ENCODE data around the gene KDM2B.

Gene KDM2B

DNA sequence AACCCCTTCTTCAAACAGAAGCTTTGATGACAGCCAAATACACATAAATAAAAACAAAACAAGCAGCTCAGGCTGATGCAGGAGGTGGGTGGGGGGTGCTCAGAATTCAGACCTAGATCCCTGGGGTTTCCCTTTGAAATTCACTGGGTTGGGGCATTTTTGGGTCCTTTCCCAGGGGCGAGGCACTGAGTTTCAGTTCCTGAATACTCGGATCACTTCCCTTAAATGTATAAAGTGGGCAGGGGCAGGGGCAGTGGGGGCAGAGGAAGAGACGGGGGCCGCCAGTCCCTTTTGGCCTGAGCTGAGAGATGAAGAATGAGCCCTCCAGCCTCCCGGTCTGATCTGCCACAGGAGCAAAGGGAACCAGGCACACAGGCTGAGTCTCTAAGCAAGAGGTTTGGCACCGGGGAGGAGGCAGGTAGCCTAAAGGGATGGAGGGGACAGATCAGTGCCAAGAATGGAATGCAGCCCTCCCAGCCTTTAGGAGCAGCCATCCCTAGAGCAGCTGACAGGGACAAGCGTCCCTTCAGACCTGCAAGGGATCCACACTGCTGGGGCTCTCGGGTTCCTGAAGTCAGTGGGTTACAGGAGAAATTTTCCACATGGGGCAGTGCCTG is 20.3 kb downstream of the KDM2B start:
- no peak for DNase-seq (ENCODE audit: low read depth)
- TF ChIP-seq, protein P1, sequence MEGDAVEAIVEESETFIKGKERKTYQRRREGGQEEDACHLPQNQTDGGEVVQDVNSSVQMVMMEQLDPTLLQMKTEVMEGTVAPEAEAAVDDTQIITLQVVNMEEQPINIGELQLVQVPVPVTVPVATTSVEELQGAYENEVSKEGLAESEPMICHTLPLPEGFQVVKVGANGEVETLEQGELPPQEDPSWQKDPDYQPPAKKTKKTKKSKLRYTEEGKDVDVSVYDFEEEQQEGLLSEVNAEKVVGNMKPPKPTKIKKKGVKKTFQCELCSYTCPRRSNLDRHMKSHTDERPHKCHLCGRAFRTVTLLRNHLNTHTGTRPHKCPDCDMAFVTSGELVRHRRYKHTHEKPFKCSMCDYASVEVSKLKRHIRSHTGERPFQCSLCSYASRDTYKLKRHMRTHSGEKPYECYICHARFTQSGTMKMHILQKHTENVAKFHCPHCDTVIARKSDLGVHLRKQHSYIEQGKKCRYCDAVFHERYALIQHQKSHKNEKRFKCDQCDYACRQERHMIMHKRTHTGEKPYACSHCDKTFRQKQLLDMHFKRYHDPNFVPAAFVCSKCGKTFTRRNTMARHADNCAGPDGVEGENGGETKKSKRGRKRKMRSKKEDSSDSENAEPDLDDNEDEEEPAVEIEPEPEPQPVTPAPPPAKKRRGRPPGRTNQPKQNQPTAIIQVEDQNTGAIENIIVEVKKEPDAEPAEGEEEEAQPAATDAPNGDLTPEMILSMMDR (IDR thresholded peaks at IDR 0.05; ENCODE audit: low read depth, low read length, missing control alignments), result no peak

DNA sequence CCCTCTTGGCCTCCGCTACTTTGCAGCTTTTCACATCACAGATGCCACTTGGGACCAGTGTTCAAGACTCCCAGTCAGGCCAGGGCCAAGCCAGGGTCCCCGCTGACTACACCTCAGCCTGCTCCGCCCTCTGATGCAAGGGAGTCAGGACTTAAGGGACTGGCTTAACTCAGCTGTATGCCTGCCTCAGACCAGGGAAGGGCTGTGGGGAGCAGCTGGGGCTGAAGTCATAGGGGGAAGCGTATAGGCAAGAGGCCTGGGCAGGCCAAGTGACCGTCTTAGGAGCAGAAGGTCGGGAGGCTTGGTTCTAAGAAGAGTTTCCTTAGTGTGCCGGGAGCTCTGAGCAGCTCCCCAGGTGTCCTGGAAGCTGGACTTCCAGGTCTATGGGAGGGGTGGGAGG is 21.9 kb downstream of the KDM2B start:
- TF ChIP-seq, protein P1 (IDR thresholded peaks at IDR 0.05; ENCODE audit: low read depth, low read length, missing control alignments), result no peak
- no peak overlapping the region for H3K4me3 ChIP-seq (ENCODE audit: low read depth, low read length)
- no peak for DNase-seq (ENCODE audit: low read depth)

More for the DNA sequence above, 20.3 kb downstream of the KDM2B start:
- H3K4me3 ChIP-seq (ENCODE audit: low read depth, low read length), result no peak overlapping the region

DNA sequence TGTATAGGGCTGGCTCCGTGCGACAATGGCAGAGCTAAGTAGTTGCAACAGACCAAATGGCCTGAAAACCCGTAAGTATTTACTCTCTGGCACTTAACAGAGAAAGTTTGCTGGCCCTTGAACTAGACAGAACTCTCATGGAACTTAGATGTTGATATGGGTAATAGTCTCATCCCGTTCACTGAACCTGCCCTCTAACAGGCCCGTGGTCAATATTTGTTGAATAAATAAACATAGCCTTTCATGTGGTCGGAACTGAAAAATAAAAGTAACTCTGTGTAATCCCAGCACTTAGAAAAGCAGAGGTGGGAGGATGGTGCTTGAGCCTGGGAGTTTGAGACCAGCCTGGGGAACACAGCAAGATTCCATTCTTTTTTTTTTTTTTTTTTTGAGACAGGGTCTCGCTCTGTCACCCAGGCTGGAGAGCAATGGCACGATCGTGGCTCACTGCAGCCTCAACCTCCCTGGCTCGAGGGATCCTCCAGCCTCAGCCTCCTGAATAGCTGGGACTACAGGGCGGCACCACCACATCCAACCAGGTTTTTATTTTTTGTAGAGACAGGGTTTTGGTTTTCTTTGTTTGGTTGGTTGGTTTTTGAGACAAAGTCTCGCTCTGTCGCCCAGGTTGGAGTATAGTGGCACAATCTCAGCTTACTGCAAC is 29.7 kb downstream of the KDM2B start:
- no peak overlapping the region for H3K4me3 ChIP-seq (ENCODE audit: low read depth, low read length)
- TF ChIP-seq, protein P1 (IDR thresholded peaks at IDR 0.05; ENCODE audit: low read depth, low read length, missing control alignments), result no peak
- no peak for DNase-seq (ENCODE audit: low read depth)

DNA sequence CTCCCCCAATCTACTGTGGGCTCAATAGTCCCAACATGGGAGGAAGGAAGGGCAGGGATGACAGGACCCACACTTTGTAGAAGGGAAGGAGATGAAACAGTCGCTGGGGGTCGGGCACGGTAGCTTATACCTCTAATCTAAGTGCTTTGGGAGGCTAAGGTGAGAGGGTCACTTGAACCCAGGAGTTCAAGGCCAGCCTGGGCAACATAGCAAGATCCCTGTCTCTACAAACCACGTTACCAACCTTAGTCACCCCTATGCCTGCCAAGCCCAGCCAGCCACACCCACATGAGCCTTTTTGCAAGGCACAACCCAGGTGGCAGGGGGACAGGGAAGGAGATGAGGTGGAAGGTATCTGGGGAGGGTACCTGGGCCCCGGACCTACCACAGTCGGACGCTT is 31.7 kb downstream of the KDM2B start:
- H3K4me3 ChIP-seq (ENCODE audit: low read depth, low read length), result no peak overlapping the region
- TF ChIP-seq, protein P1 (IDR thresholded peaks at IDR 0.05; ENCODE audit: low read depth, low read length, missing control alignments), result no peak
- DNase-seq (ENCODE audit: low read depth), result no peak

DNA sequence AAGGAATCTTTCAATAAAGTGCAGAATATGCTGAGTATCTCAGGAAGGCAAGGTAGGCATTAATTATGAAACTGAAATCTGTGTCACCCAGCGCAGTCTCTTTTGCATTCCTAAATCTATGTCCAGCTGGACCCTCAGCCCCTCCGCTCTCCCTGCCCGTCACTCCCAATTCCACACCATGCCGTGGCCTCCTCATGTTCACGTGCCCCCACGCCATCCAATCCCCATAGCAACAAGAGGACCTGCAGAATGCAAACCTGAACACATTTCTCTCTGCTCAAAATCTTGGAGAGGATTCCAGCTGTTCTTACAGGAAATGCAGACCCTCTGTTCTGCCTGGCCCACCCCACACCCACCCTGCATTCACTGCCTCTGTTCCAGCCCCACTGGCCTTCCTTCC is 35.3 kb downstream of the KDM2B start:
- no peak for DNase-seq (ENCODE audit: low read depth)
- no peak overlapping the region for H3K4me3 ChIP-seq (ENCODE audit: low read depth, low read length)
- TF ChIP-seq, protein P1 (IDR thresholded peaks at IDR 0.05; ENCODE audit: low read depth, low read length, missing control alignments), result no peak

DNA sequence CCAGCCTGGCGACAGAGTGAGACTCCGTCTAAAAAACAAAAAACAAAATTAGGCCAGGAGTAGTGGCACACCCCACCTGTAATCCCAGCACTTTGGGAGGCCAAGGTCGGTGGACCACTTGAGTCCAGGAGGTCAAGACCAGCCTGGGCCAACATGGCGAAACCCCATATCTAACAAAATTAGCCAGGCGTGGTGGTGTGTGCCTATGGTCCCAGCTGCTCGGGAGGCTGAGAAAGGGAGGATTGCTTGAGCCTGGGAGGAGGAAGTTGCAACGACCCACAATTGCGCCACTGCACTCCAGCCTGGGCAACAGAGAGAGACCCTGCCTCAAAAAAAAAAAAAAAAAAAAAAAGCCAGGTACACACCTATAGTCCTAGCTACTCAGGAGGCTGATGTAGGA is 37.0 kb downstream of the KDM2B start:
- H3K4me3 ChIP-seq (ENCODE audit: low read depth, low read length), result no peak overlapping the region
- no peak for DNase-seq (ENCODE audit: low read depth)
- TF ChIP-seq, protein P1 (IDR thresholded peaks at IDR 0.05; ENCODE audit: low read depth, low read length, missing control alignments), result no peak

DNA sequence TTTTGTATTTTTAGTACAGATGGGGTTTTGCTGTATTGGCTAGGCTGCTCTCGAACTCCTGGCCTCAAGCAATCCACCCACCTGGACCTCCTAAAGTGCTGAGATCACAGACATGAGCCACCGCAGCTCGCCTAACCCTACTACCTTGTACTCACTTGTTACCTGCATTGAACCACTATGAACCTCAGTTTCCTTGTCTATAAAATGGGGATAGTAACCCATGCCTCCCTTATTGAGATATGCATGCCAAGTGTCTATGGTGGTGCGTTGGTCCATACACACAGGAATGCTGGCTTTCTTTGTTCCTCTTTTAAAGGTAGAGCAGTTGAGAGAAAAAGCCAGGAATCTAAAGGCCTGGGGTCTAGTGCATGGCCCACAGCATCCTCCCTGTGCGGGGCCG is 40.9 kb downstream of the KDM2B start:
- TF ChIP-seq, protein P1 (IDR thresholded peaks at IDR 0.05; ENCODE audit: low read depth, low read length, missing control alignments), result no peak
- DNase-seq (ENCODE audit: low read depth), result no peak

More for the DNA sequence above, 40.9 kb downstream of the KDM2B start:
- no peak overlapping the region for H3K4me3 ChIP-seq (ENCODE audit: low read depth, low read length)

All from GM12864 (cell line).